ENCODE data around the gene NR5A1. TPM values are rescaled to one million over a fixed set of nuclear protein-coding genes. Genes with fewer than 3 reads are reported as not detected.

The NR5A1 gene
- total RNA-seq, 4 donors from 2014 or later = 0.17 TPM; not detected in 3

DNA sequence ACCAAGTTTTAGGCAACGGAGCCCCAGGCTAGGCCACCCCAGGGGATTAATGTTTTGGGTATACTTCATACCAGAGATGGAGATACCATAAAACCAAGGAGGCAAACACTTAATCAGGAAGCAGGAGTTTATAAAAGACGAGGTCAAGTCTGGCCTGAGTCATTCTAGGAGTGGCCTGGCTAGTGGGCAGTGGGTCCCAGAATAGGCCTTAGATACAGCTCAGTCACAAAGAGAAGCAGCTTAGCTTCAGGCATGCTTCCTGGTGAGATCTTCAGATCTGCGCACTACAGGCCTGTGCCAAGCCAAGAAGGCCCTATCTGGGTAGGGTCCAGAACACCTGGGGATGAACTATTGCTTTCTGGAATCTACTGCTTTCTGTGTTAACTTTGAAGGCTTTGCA, 20.6 kb upstream of the NR5A1 start:
- 89% methylated on average over 3 of the region's 3 CpGs for WGBS
- Histone ChIP-seq H3K4me3 (no peak overlapping the region), H3K36me3 (peaks cover 0 to 12% (median 0%) of the 10 kb centered on the region in 4 donors), H3K9me3 (no peaks in the 10 kb centered on the region), H3K27ac (replicated peaks in 1 of 4) (no peak overlapping the region), H3K27me3 (no peaks in the 10 kb centered on the region), H3K4me1 (no peaks in the 10 kb centered on the region)
- TF ChIP-seq EP300 (IDR thresholded peaks at IDR 0.05) (no peak), POLR2AphosphoS5 (IDR thresholded peaks at IDR 0.05) (no peak), POLR2A (IDR thresholded peaks at IDR 0.05; ENCODE audit: low read depth) (no peak)
- TF ChIP-seq, protein P1, sequence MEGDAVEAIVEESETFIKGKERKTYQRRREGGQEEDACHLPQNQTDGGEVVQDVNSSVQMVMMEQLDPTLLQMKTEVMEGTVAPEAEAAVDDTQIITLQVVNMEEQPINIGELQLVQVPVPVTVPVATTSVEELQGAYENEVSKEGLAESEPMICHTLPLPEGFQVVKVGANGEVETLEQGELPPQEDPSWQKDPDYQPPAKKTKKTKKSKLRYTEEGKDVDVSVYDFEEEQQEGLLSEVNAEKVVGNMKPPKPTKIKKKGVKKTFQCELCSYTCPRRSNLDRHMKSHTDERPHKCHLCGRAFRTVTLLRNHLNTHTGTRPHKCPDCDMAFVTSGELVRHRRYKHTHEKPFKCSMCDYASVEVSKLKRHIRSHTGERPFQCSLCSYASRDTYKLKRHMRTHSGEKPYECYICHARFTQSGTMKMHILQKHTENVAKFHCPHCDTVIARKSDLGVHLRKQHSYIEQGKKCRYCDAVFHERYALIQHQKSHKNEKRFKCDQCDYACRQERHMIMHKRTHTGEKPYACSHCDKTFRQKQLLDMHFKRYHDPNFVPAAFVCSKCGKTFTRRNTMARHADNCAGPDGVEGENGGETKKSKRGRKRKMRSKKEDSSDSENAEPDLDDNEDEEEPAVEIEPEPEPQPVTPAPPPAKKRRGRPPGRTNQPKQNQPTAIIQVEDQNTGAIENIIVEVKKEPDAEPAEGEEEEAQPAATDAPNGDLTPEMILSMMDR (IDR thresholded peaks at IDR 0.05) = no peak
- DNase-seq (ENCODE audit: extremely low spot score) = no peak
- intact Hi-C loops (cut with DNase I) = no loop called here

DNA sequence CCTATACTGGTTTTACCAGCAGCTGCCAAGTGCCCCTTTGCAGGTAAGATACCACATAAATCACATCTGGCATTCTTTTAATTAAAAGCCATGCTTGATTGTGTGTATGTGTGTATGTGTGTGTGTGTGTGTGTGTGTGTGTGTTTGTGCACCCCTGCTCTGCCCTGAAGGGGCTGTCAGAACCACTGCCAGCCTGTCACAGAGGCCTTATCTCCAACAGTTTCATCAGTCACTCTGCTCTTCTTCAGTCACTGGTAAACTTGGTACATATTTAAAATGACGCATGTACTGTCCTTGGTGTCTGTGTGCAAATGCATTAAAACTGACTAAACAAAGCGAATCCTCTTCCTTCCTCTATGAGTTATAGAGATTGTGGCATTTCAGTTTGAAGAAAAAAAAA, 19.0 kb upstream of the NR5A1 start:
- TF ChIP-seq POLR2AphosphoS5 (IDR thresholded peaks at IDR 0.05) (no peak), EP300 (IDR thresholded peaks at IDR 0.05) (no peak), POLR2A (IDR thresholded peaks at IDR 0.05; ENCODE audit: low read depth) (no peak)
- TF ChIP-seq, protein P1 (IDR thresholded peaks at IDR 0.05) = no peak
- Histone ChIP-seq H3K4me1 (no peaks in the 10 kb centered on the region), H3K9me3 (no peaks in the 10 kb centered on the region), H3K4me3 (no peak overlapping the region), H3K27me3 (no peaks in the 10 kb centered on the region), H3K36me3 (peaks cover 0 to 12% (median 0%) of the 10 kb centered on the region in 4 donors), H3K27ac (replicated peaks in 1 of 4) (no peak overlapping the region)
- no peak for DNase-seq (ENCODE audit: extremely low spot score)
- 100% methylated on average over 2 of the region's 2 CpGs for WGBS
- intact Hi-C loops (cut with DNase I) = no loop called here

DNA sequence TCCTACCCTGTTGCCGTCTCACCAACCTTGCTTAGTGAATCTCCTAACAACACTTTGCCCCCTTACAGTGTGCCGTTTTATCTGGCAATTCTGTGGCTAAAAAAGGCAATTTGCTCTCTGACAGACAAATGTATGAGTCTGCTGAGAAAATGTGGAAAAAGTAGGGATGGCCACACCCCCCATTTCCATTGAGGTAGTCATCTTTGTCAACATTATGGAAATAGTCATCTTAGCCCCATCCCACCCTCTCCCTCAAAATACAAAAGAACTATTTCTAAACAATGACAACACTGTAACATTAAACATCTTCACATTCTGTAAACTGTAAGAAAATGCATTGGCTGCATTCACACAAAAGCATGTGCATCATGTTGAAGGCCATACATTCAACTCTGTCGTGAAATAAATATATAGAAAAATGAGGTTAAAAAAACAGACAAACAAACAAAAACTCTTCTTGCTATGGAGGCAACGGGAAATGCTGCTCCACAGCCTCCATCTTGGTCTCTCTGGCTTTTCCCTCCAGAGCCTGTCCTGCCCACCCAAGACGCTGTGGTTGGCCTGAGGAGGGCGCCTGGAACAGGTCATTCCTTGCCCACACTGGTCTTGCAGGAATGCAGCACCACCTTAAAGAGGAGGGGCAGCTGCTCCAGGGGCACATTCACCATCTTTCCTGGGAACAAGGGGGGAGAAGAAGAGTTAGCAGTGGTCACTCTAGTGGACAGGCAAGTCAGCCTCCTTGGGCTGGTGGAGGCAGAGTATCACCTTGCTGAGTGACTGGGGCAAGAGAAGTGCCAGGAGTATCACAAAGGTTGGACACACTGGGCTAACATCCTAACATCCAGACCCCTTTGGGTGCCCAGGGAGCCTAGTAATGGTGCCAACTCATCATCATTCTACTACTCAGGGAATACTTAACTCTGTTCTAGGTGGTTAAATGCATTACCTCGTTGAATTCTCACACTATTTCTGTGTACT, 15.2 kb upstream of the NR5A1 start:
- TF ChIP-seq, protein P1 (IDR thresholded peaks at IDR 0.05) = no peak
- TF ChIP-seq POLR2A (IDR thresholded peaks at IDR 0.05; ENCODE audit: low read depth) (no peak), EP300 (IDR thresholded peaks at IDR 0.05) (no peak), POLR2AphosphoS5 (IDR thresholded peaks at IDR 0.05) (no peak)
- H3K4me3 ChIP-seq = no peak overlapping the region
- H3K4me1 ChIP-seq = no peaks in the 10 kb centered on the region
- no peak for DNase-seq (ENCODE audit: extremely low spot score)
- WGBS = 88% methylated on average over 7 of the region's 7 CpGs
- no peaks in the 10 kb centered on the region for H3K9me3 ChIP-seq
- no peak overlapping the region for H3K27ac ChIP-seq (replicated peaks in 1 of 4)
- H3K36me3 ChIP-seq = peaks cover 0 to 12% (median 0%) of the 10 kb centered on the region in 4 donors
- H3K27me3 ChIP-seq = no peaks in the 10 kb centered on the region
- intact Hi-C loops (cut with DNase I) = no loop called here

DNA sequence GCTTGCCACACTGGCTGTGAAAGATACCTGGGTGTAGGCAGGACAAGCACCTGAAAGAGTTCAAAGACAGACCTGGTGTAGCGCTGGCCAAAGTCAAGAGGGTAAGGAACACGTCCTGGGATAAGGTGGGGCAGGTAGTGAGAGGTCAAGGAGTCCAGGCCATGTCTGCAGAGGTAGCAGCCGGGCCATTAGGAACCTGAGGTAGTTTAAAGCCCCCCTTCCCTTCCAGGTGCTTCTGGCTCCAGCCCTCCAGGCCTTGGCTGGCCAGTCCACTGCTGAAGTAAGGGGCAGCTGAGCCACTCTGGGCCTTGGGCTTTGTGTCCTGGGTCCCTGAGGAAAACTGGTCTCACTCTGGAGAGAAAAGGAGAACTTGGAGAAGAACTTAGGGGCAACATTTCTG, 13.9 kb upstream of the NR5A1 start:
- H3K4me1 ChIP-seq = no peaks in the 10 kb centered on the region
- no peak overlapping the region for H3K27ac ChIP-seq (replicated peaks in 1 of 4)
- DNase-seq (ENCODE audit: extremely low spot score) = no peak
- 98% methylated on average over 3 of the region's 3 CpGs for WGBS
- H3K4me3 ChIP-seq = no peak overlapping the region
- peaks cover 0 to 4% (median 0%) of the 10 kb centered on the region in 4 donors for H3K36me3 ChIP-seq
- intact Hi-C loops (cut with DNase I) = no loop called here
- TF ChIP-seq POLR2A (IDR thresholded peaks at IDR 0.05; ENCODE audit: low read depth) (no peak), POLR2AphosphoS5 (IDR thresholded peaks at IDR 0.05) (no peak), EP300 (IDR thresholded peaks at IDR 0.05) (no peak)
- TF ChIP-seq, protein P1 (IDR thresholded peaks at IDR 0.05) = no peak
- no peaks in the 10 kb centered on the region for H3K27me3 ChIP-seq
- no peaks in the 10 kb centered on the region for H3K9me3 ChIP-seq

All from esophagus muscularis mucosa (tissue), 4 donors.